HepG2 (cell line): ENCODE data around the gene RAB2B. TPM values are rescaled to one million over a fixed set of nuclear protein-coding genes. Genes with fewer than 3 reads are reported as not detected.

ENCODE experiments used
- ATAD3A ChIP-seq: sonication (generic); formaldehyde crosslinking; IDR thresholded peaks from 2 replicates; pipeline ENCODE4 v1.4.0; 2020; ENCODE audit warnings: missing genetic modification reagents
- FLYWCH1 ChIP-seq: sonication (generic); formaldehyde crosslinking; IDR thresholded peaks from 2 replicates; pipeline ENCODE4 v1.8.1; 2023; ENCODE audit warnings: mild to moderate bottlenecking, missing genetic modification reagents
- ISX ChIP-seq: sonication (generic); formaldehyde crosslinking; conservative IDR thresholded peaks from 2 replicates; pipeline ENCODE4 v1.5.0; 2020; ENCODE audit warnings: missing genetic modification reagents
- SSRP1 ChIP-seq: IDR thresholded peaks from 2 replicates; pipeline ENCODE4 v1.6.1; 2016; ENCODE audit warnings: control low read depth
- ZKSCAN8 ChIP-seq: IDR thresholded peaks from 2 replicates; pipeline ENCODE4 v1.6.1; 2016; ENCODE audit warnings: borderline replicate concordance, missing genetic modification reagents, missing compliant biosample characterization
- ZNF121 ChIP-seq: sonication (generic); formaldehyde crosslinking; IDR thresholded peaks from 2 replicates; pipeline ENCODE4 v1.5.0; 2020; ENCODE audit warnings: mild to moderate bottlenecking, missing genetic modification reagents
- ZNF138 ChIP-seq: sonication (generic); formaldehyde crosslinking; IDR thresholded peaks from 2 replicates; pipeline ENCODE4 v1.5.0; 2020; ENCODE audit warnings: mild to moderate bottlenecking, low read depth, missing genetic modification reagents
- ZNF264 ChIP-seq: sonication (generic); formaldehyde crosslinking; IDR thresholded peaks from 2 replicates; pipeline ENCODE4 v1.4.0; 2020; ENCODE audit warnings: missing genetic modification reagents
- ZNF569 ChIP-seq: sonication (generic); formaldehyde crosslinking; IDR thresholded peaks from 2 replicates; pipeline ENCODE4 v1.5.0; 2020; ENCODE audit warnings: mild to moderate bottlenecking, missing genetic modification reagents, moderate library complexity, borderline replicate concordance
- ZNF790 ChIP-seq: sonication (generic); formaldehyde crosslinking; IDR thresholded peaks from 2 replicates; pipeline ENCODE4 v1.8.0; 2022; ENCODE audit warnings: missing genetic modification reagents, mild to moderate bottlenecking, borderline replicate concordance
- ZZZ3 ChIP-seq: sonication (generic); formaldehyde crosslinking; IDR thresholded peaks from 2 replicates; pipeline ENCODE4 v1.4.0; 2020; ENCODE audit warnings: missing genetic modification reagents, mild to moderate bottlenecking, borderline replicate concordance
- polyA plus RNA-seq, 8 experiments: library from polyadenylated mRNA; depleted of rRNA in 3 of 8; stranded (reverse) in 7 of 8; unstranded in 1 of 8; fragments of >200 nt; fragmentation: Illumina TruSeq in 4 of 8; extraction: Trizol in 4 of 8; gene quantifications; 2 replicates each; pipeline versions ENCODE4 v1.2.1 to v1.2.3, GENCODE V29; 2011 to 2016; ENCODE audit warnings: low read depth in 4 of 8, missing spikeins in 1 of 8, mixed read lengths in 1 of 8; ENCODE audit not compliant: insufficient read depth in 1 of 8
- total RNA-seq, 5 experiments: library from RNA; depleted of rRNA; stranded (reverse); fragments of >200 nt; fragmentation: Illumina TruSeq; extraction: Trizol; gene quantifications; 2 replicates each; pipeline ENCODE4 v1.2.3, GENCODE V29; 2016; ENCODE audit warnings: low read depth in 1 of 5
- TF ChIP-seq, protein P1 (sequence below): sonication (generic); formaldehyde crosslinking; IDR thresholded peaks from 2 replicates; pipeline ENCODE4 v1.5.1; 2020; ENCODE audit warnings: missing genetic modification reagents, mild to moderate bottlenecking, borderline replicate concordance
- TF ChIP-seq, protein P2 (sequence below): sonication (generic); formaldehyde crosslinking; IDR thresholded peaks from 2 replicates; pipeline ENCODE4 v1.8.1; 2023; ENCODE audit warnings: mild to moderate bottlenecking, missing genetic modification reagents
- TF ChIP-seq, protein P3 (sequence below): sonication (generic); formaldehyde crosslinking; IDR thresholded peaks from 2 replicates; pipeline ENCODE4 v1.5.1; 2020; ENCODE audit warnings: mild to moderate bottlenecking, missing genetic modification reagents

Gene RAB2B
- total and polyA plus RNA-seq, 2 of the 13 experiments (the other 11 are each of a cell fraction or from before 2014, with no cell fraction given), result 36.0 to 60.6 TPM

DNA sequence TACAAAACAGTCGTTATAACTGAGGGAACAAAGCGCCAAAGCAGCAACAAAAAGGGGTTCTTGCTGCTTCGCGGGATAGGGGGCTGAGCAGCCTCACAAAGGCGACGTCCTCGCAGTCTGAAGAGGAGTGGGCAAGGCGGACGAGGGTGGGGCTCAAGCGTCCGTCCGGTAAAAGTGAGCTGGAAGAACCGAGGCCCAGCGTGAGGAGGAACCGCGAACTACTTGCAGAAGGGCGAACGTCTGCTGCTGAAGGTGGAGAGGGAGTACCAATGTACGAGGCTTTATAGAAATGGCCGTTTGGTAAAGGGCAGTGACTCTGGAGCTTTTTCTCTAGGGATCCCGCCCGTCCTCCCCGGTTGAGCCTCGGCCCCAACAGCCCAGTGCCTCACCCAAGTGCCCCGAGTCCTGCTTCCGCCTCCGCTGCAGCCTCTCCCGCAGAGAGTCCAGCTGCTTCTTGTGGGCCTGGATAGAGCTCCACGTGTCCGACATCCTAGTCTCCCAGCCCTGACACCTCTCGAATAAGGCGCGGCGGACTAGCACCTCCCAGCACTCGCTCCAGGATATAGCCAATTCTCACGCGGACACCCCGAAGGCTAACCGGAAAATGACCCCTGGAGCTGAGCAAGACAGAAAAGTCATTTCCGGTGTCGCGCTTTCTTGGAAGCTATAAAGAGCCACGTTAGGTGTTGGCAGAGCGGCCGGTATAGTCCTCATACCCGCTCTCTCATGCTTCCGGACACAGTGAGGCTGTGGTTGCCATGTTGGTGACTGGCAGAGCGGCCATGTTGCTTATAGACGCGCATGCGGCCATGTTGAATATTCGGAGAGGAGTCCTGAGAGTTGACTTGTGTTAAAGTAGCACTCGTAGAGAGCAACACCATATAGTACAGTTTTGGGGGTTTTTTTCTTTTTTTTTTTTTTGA is 34.2 kb upstream of the RAB2B start, which contains the start of gene METTL3 (continued):
- TF ChIP-seq, protein P1, sequence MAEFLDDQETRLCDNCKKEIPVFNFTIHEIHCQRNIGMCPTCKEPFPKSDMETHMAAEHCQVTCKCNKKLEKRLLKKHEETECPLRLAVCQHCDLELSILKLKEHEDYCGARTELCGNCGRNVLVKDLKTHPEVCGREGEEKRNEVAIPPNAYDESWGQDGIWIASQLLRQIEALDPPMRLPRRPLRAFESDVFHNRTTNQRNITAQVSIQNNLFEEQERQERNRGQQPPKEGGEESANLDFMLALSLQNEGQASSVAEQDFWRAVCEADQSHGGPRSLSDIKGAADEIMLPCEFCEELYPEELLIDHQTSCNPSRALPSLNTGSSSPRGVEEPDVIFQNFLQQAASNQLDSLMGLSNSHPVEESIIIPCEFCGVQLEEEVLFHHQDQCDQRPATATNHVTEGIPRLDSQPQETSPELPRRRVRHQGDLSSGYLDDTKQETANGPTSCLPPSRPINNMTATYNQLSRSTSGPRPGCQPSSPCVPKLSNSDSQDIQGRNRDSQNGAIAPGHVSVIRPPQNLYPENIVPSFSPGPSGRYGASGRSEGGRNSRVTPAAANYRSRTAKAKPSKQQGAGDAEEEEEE (CRISPR knock-in tag), result no peak
- TF ChIP-seq ZKSCAN8 (CRISPR knock-in tag), result peak; percentile 59
- TF ChIP-seq ZNF138, result peak; percentile 95; the same call in 1 of the 2 replicates
- no peak for TF ChIP-seq ATAD3A
- no peak for TF ChIP-seq ZNF790
- no peak for TF ChIP-seq ISX
- TF ChIP-seq, protein P2, sequence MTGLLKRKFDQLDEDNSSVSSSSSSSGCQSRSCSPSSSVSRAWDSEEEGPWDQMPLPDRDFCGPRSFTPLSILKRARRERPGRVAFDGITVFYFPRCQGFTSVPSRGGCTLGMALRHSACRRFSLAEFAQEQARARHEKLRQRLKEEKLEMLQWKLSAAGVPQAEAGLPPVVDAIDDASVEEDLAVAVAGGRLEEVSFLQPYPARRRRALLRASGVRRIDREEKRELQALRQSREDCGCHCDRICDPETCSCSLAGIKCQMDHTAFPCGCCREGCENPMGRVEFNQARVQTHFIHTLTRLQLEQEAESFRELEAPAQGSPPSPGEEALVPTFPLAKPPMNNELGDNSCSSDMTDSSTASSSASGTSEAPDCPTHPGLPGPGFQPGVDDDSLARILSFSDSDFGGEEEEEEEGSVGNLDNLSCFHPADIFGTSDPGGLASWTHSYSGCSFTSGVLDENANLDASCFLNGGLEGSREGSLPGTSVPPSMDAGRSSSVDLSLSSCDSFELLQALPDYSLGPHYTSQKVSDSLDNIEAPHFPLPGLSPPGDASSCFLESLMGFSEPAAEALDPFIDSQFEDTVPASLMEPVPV (CRISPR knock-in tag), result peak; percentile 97
- TF ChIP-seq SSRP1 (CRISPR knock-in tag), result no peak
- TF ChIP-seq ZZZ3 (CRISPR knock-in tag), result no peak; the same call in 1 of the 2 replicates
- 0 out of 2 replicates have a peak, but pooled peaks have one; percentile 35 for TF ChIP-seq ZNF121 (CRISPR knock-in tag)
- TF ChIP-seq, protein P3, sequence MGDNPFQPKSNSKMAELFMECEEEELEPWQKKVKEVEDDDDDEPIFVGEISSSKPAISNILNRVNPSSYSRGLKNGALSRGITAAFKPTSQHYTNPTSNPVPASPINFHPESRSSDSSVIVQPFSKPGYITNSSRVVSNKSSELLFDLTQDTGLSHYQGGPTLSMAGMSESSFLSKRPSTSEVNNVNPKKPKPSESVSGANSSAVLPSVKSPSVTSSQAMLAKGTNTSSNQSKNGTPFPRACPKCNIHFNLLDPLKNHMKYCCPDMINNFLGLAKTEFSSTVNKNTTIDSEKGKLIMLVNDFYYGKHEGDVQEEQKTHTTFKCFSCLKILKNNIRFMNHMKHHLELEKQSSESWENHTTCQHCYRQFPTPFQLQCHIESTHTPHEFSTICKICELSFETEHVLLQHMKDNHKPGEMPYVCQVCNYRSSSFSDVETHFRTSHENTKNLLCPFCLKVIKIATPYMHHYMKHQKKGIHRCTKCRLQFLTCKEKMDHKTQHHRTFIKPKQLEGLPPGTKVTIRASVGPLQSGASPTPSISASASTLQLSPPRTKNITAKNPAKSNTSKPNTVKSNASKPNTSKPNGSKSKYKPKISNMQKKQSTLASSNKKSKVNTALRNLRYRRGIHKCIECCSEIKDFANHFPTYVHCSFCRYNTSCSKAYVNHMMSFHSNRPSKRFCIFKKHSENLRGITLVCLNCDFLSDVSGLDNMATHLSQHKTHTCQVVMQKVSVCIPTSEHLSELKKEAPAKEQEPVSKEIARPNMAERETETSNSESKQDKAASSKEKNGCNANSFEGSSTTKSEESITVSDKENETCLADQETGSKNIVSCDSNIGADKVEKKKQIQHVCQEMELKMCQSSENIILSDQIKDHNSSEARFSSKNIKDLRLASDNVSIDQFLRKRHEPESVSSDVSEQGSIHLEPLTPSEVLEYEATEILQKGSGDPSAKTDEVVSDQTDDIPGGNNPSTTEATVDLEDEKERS (CRISPR knock-in tag), result peak; percentile 91; the same call in 1 of the 2 replicates
- TF ChIP-seq ZNF264 (CRISPR knock-in tag), result no peak; the same call in 1 of the 2 replicates
- peak; percentile 85; the same call in 1 of the 2 replicates for TF ChIP-seq FLYWCH1 (CRISPR knock-in tag)
- TF ChIP-seq ZNF569, result 0 out of 2 replicates have a peak, but pooled peaks have one; percentile 53
